Measurements from ENCODE around the gene BIRC2. TPM values are rescaled to one million over a fixed set of nuclear protein-coding genes. Genes with fewer than 3 reads are reported as not detected.

The BIRC2 gene
- total RNA-seq, 1 donor from 2014 or later = 52.1 TPM

DNA sequence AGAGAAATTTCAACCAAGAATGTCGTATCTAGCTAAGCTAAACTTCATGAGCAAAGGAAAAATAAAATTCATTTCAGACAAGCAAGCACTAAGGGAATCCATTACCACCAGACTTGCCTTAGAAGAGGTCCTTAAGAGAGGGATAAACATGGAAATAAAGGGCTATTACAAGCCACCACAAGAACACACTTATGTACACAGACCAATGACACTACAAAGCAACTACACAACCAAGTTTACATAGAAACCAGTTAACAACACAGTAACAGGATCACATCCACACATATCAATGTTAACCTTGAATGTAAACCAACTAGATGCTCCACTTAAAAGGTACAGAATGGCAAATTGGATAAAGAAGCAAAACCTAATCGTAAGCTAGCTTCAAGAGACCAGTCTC is 67.5 kb downstream of the BIRC2 start:
- TF ChIP-seq POLR2AphosphoS5 (IDR thresholded peaks at IDR 0.05; ENCODE audit: insufficient read depth in 1 of 2, low read depth in 1 of 2) (no peak), POLR2A (IDR thresholded peaks at IDR 0.05) (no peak)
- TF ChIP-seq, protein P1, sequence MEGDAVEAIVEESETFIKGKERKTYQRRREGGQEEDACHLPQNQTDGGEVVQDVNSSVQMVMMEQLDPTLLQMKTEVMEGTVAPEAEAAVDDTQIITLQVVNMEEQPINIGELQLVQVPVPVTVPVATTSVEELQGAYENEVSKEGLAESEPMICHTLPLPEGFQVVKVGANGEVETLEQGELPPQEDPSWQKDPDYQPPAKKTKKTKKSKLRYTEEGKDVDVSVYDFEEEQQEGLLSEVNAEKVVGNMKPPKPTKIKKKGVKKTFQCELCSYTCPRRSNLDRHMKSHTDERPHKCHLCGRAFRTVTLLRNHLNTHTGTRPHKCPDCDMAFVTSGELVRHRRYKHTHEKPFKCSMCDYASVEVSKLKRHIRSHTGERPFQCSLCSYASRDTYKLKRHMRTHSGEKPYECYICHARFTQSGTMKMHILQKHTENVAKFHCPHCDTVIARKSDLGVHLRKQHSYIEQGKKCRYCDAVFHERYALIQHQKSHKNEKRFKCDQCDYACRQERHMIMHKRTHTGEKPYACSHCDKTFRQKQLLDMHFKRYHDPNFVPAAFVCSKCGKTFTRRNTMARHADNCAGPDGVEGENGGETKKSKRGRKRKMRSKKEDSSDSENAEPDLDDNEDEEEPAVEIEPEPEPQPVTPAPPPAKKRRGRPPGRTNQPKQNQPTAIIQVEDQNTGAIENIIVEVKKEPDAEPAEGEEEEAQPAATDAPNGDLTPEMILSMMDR (IDR thresholded peaks at IDR 0.05) = no peak
- intact Hi-C loops (cut with DNase I) = no loop called here
- H3K27ac ChIP-seq = no peak overlapping the region
- no peaks in the 10 kb centered on the region for H3K27me3 ChIP-seq
- H3K9me3 ChIP-seq = no peaks in the 10 kb centered on the region
- no peak overlapping the region for H3K4me3 ChIP-seq
- H3K36me3 ChIP-seq = no peaks in the 10 kb centered on the region
- H3K4me1 ChIP-seq = peaks cover 5% of the 10 kb centered on the region
- no peak for DNase-seq (ENCODE audit: extremely low spot score in 2 of 2)

DNA sequence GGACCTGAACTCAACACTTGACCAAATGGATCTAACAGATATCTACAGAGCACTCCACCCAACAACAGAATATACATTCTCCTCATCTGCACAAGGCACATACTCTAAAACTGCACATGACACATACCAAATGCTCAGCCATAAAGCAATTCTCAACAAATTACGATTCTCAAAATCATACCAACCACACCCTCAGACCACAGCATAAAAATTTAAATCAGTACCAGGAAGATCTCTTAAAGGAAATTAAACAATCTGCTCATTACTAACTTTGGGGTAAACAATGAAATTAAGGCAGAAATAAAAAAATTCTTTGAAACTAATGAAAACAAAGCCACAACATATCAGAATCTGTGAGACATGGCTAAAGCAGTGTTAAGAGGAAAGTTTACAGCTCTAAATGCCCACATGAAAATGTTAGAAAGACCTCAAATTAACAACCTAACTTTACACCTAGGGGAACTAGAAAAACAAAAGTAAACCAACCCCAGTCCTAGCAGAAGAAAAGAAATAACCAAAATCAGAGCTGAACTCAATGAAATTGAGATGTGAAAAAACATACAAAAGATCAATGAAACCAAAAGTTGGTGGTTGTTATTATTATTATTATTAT is 68.4 kb downstream of the BIRC2 start:
- Histone ChIP-seq H3K4me3 (no peak overlapping the region), H3K9me3 (no peaks in the 10 kb centered on the region), H3K36me3 (no peaks in the 10 kb centered on the region), H3K4me1 (peaks cover 2% of the 10 kb centered on the region), H3K27me3 (no peaks in the 10 kb centered on the region), H3K27ac (no peak overlapping the region)
- no peak for DNase-seq (ENCODE audit: extremely low spot score in 2 of 2)
- intact Hi-C loops (cut with DNase I) = no loop called here
- TF ChIP-seq POLR2A (IDR thresholded peaks at IDR 0.05) (no peak), POLR2AphosphoS5 (IDR thresholded peaks at IDR 0.05; ENCODE audit: insufficient read depth in 1 of 2, low read depth in 1 of 2) (no peak)
- TF ChIP-seq, protein P1 (IDR thresholded peaks at IDR 0.05) = no peak

DNA sequence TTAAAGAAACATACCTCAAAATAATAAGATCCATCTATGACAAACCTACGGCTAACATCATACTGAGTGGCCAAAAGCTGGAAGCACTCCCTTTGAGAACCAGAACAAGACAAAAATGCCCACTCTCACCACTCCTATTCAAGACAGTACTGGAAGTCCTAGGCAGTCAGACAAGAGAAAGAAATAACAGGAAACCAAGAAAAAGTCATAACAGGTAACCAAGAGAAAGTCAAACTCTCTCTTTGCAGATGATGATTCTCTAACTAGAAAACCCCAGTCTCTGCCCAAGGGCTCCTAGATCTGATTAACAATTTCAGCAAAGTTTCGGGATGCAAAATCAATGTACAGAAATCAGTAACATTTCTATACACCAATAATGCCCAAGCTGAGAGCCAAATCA is 70.0 kb downstream of the BIRC2 start:
- TF ChIP-seq, protein P1 (IDR thresholded peaks at IDR 0.05) = no peak
- TF ChIP-seq POLR2AphosphoS5 (IDR thresholded peaks at IDR 0.05; ENCODE audit: insufficient read depth in 1 of 2, low read depth in 1 of 2) (no peak), POLR2A (IDR thresholded peaks at IDR 0.05) (no peak)
- DNase-seq (ENCODE audit: extremely low spot score in 2 of 2) = no peak
- Histone ChIP-seq H3K36me3 (no peaks in the 10 kb centered on the region), H3K9me3 (no peaks in the 10 kb centered on the region), H3K4me3 (no peak overlapping the region), H3K27ac (no peak overlapping the region), H3K4me1 (no peaks in the 10 kb centered on the region), H3K27me3 (no peaks in the 10 kb centered on the region)
- intact Hi-C loops (cut with DNase I) = no loop called here

DNA sequence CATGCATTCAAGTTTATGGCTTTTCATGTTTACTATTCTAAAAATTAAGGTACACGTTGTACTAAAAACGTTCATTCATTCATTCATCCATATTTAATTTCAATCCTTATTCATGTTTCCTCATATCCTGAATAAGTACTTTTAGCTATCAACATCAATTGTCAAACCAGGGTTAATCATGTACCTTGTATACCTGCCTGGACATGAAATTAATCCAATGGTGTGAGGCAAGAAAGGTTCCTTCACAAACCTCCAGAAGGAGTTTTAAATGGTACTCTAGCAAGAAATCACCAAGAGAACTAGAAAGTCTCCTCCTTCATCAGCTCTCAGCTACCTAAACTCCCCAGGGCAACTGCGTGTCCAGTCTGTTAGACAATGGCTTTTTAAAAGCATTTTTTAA is 72.2 kb downstream of the BIRC2 start:
- H3K36me3 ChIP-seq = no peaks in the 10 kb centered on the region
- TF ChIP-seq, protein P1 (IDR thresholded peaks at IDR 0.05) = no peak
- no peak for TF ChIP-seq POLR2A (IDR thresholded peaks at IDR 0.05)
- no peak for TF ChIP-seq POLR2AphosphoS5 (IDR thresholded peaks at IDR 0.05; ENCODE audit: insufficient read depth in 1 of 2, low read depth in 1 of 2)
- no peaks in the 10 kb centered on the region for H3K9me3 ChIP-seq
- no peak overlapping the region for H3K27ac ChIP-seq
- H3K4me3 ChIP-seq = no peak overlapping the region
- intact Hi-C loops (cut with DNase I) = no loop called here
- no peaks in the 10 kb centered on the region for H3K4me1 ChIP-seq
- no peaks in the 10 kb centered on the region for H3K27me3 ChIP-seq
- no peak for DNase-seq (ENCODE audit: extremely low spot score in 2 of 2)

DNA sequence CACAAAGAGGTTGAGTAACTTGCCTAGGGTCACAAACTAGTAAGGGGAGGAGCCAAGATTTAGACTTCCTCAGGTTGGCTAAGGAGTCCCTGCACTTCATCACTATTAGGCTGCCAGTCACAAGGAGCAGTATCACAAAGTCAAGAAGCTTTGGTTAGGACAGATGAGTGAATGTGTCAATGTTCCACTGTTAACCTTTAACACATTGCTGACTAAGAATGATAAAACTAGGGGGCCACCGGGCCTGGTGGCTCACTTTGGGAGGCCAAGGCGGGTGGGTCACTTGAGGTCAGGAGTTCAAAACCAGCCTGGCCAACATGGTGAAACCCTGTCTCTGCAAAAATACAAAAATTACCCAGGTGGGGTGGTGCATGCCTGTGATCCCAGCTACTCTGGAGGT is 73.5 kb downstream of the BIRC2 start:
- intact Hi-C loops (cut with DNase I) = no loop called here
- TF ChIP-seq POLR2AphosphoS5 (IDR thresholded peaks at IDR 0.05; ENCODE audit: insufficient read depth in 1 of 2, low read depth in 1 of 2) (no peak), POLR2A (IDR thresholded peaks at IDR 0.05) (no peak)
- TF ChIP-seq, protein P1 (IDR thresholded peaks at IDR 0.05) = no peak
- no peak overlapping the region for H3K4me3 ChIP-seq
- H3K4me1 ChIP-seq = no peaks in the 10 kb centered on the region
- H3K36me3 ChIP-seq = no peaks in the 10 kb centered on the region
- H3K27ac ChIP-seq = no peak overlapping the region
- DNase-seq (ENCODE audit: extremely low spot score in 2 of 2) = no peak
- H3K9me3 ChIP-seq = no peaks in the 10 kb centered on the region
- H3K27me3 ChIP-seq = no peaks in the 10 kb centered on the region
